ENCODE measurements around the gene SYT4. TPM values are rescaled to one million over a fixed set of nuclear protein-coding genes. Genes with fewer than 3 reads are reported as not detected.

The SYT4 gene
- total RNA-seq = not detected in 2 replicates

GRCh38 chr18:43277164-43277600, at the start of gene SYT4:
TSS of gene SYT4 (minus strand) at chr18:43277490. CDS start at chr18:43277281, 209 bp downstream.

Other genes with a start within 250 kb of the SYT4 start
- not detected in 2 replicates for gene RIT2, start 161.8 kb downstream of the SYT4 start, total RNA-seq